Keratinocyte (primary cell): ENCODE results near the gene CTTNBP2. TPM values are rescaled to one million over a fixed set of nuclear protein-coding genes. Genes with fewer than 3 reads are reported as not detected.

Experiments
- DNase-seq: peaks from one replicate; pipeline ENCODE4 v3.0.0-alpha.2; 2011; ENCODE audit warnings: low read depth, missing footprints, low spot score
- FAIRE-seq: peaks from 2 replicates; lab custom pipeline; 2011; peaks lifted over from hg19 to GRCh38; lab: Jason Lieb, UNC
- H2AFZ ChIP-seq: 2 replicates; pipeline ENCODE4 v1.6.0; 2012; ENCODE audit warnings: low read length, control low read depth, inconsistent platforms; ENCODE audit not compliant: control insufficient read depth
- H3K27ac ChIP-seq: 2 replicates; pipeline ENCODE4 v1.5.1; 2011; ENCODE audit warnings: low read length; ENCODE audit not compliant: control insufficient read depth, insufficient read depth
- H3K27me3 ChIP-seq: 3 replicates; pipeline ENCODE4 v1.6.0; 2011; ENCODE audit warnings: low read length; ENCODE audit not compliant: control insufficient read depth, insufficient read depth; ENCODE audit errors: extremely low read depth
- H3K36me3 ChIP-seq, 2 experiments: 2 replicates in 1 of 2; 3 replicates in 1 of 2; pipeline ENCODE4 v1.5.1; 2011; ENCODE audit warnings: low read length in 2 of 2, mild to moderate bottlenecking in 1 of 2; ENCODE audit not compliant: control insufficient read depth in 2 of 2, insufficient read depth in 2 of 2; ENCODE audit errors: extremely low read depth in 1 of 2
- H3K4me1 ChIP-seq: 3 replicates; pipeline ENCODE4 v1.5.1; 2011; ENCODE audit warnings: low read length; ENCODE audit not compliant: control insufficient read depth, insufficient read depth; ENCODE audit errors: extremely low read depth
- H3K4me2 ChIP-seq: 3 replicates; pipeline ENCODE4 v1.6.0; 2011; ENCODE audit warnings: low read depth, low read length; ENCODE audit not compliant: control insufficient read depth, insufficient read depth; ENCODE audit errors: extremely low read depth
- H3K4me3 ChIP-seq, 3 experiments: fragments of 200-600 bp in 1 of 3; sonication (generic) in 1 of 3; 2 replicates in 2 of 3; 3 replicates in 1 of 3; pipeline ENCODE4 v1.5.1; 2011 to 2016; ENCODE audit warnings: low read length in 3 of 3, mild to moderate bottlenecking in 3 of 3, control low read depth in 2 of 3, inconsistent platforms in 1 of 3, low read depth in 1 of 3, mixed read lengths in 1 of 3, mixed run types in 1 of 3, moderate library complexity in 1 of 3; ENCODE audit not compliant: control insufficient read depth in 2 of 3, insufficient read depth in 2 of 3; ENCODE audit errors: extremely low read depth in 1 of 3
- H3K79me2 ChIP-seq: 2 replicates; pipeline ENCODE4 v1.6.0; 2012; ENCODE audit warnings: low read length; ENCODE audit not compliant: control insufficient read depth, insufficient read depth
- H3K9ac ChIP-seq: 3 replicates; pipeline ENCODE4 v1.6.0; 2011; ENCODE audit warnings: low read length; ENCODE audit not compliant: control insufficient read depth, insufficient read depth; ENCODE audit errors: extremely low read depth
- H3K9me1 ChIP-seq: 3 replicates; pipeline ENCODE4 v1.6.0; 2011; ENCODE audit warnings: low read length; ENCODE audit not compliant: control insufficient read depth, insufficient read depth; ENCODE audit errors: extremely low read depth
- H3K9me3 ChIP-seq: 2 replicates; pipeline ENCODE4 v1.5.1; 2012; ENCODE audit warnings: low read depth, low read length; ENCODE audit not compliant: control insufficient read depth
- H4K20me1 ChIP-seq: 3 replicates; pipeline ENCODE4 v1.6.0; 2011; ENCODE audit warnings: low read length; ENCODE audit not compliant: control insufficient read depth, insufficient read depth; ENCODE audit errors: extremely low read depth
- CTCF ChIP-seq, 3 experiments: IDR thresholded peaks in 1 of 3; conservative IDR thresholded peaks in 1 of 3; optimal IDR thresholded peaks in 1 of 3; 2 replicates in 2 of 3; 3 replicates in 1 of 3; pipeline versions ENCODE3 to v1.5.1; 2011; ENCODE audit warnings: low read length in 3 of 3, mild to moderate bottlenecking in 3 of 3, moderate library complexity in 2 of 3, control low read depth in 1 of 3, inconsistent platforms in 1 of 3; ENCODE audit not compliant: insufficient read depth in 2 of 3; ENCODE audit errors: extremely low read depth in 1 of 3
- EZH2 ChIP-seq: IDR thresholded peaks from one replicate; pipeline ENCODE4 v1.6.1; 2012; ENCODE audit warnings: inconsistent platforms, mild to moderate bottlenecking, low read length, moderate library complexity
- dilution Hi-C: fragments of 300-500 bp; cut with MboI; formaldehyde crosslinking; loops from one replicate; pipeline ENCODE4 v1.7.0; 2020; ENCODE audit warnings: low sequenced_read_pairs; ENCODE audit not compliant: extremely low pct_ligation_motif_present
- polyA plus RNA-seq, 5 experiments: library from polyadenylated mRNA; depleted of rRNA in 3 of 5; stranded (reverse) in 3 of 5; stranded (forward) in 1 of 5; unstranded in 1 of 5; fragments of >200 nt; gene quantifications; 1 replicate in 1 of 5; 2 replicates in 3 of 5; 3 replicates in 1 of 5; pipeline versions ENCODE4 v1.2.1 to v1.2.3, GENCODE V29; 2011 to 2012; ENCODE audit warnings: missing spikeins in 2 of 5, low read depth in 1 of 5, low replicate concordance in 1 of 5

The CTTNBP2 gene
- polyA plus RNA-seq, 1 donor (not counting 4 experiments of a cell fraction or from before 2014, with no cell fraction given) = 0.55 TPM

- Histone ChIP-seq H3K4me3 (no peak overlapping the region), H3K4me2 (no peak overlapping the region), H3K27me3 (peaks cover 16% of the 10 kb centered on the region), H4K20me1 (no peaks in the 10 kb centered on the region), H3K4me1 (peaks cover 7% of the 10 kb centered on the region), H3K9me3 (no peaks in the 10 kb centered on the region), H3K36me3 (no peaks in the 10 kb centered on the region), H3K27ac (no peak overlapping the region), H3K79me2 (no peaks in the 10 kb centered on the region), H3K9me1 (no peaks in the 10 kb centered on the region), H2AFZ (no peak overlapping the region), H3K9ac (no peak overlapping the region)
- dilution Hi-C loops = no loop called here
- DNase-seq = no peak
- FAIRE-seq = peak; percentile 5
- TF ChIP-seq CTCF (optimal IDR thresholded peaks at IDR 0.05 in 1 of 3, IDR thresholded peaks at IDR 0.05 in 1 of 3, conservative IDR thresholded peaks at IDR 0.05 in 1 of 3; ENCODE audit: extremely low read depth in 1 of 3, insufficient read depth in 2 of 3, low read length in 3 of 3) = no peak
- TF ChIP-seq EZH2 = no peak
Measured at GRCh38 chr7:117870448-117871130, 2.7 kb downstream of the CTTNBP2 start.

- Histone ChIP-seq H4K20me1 (no peaks in the 10 kb centered on the region), H2AFZ (no peak overlapping the region), H3K36me3 (no peaks in the 10 kb centered on the region), H3K4me1 (peaks cover 7% of the 10 kb centered on the region), H3K9me1 (no peaks in the 10 kb centered on the region), H3K27ac (no peak overlapping the region), H3K4me2 (no peak overlapping the region), H3K27me3 (peaks cover 14% of the 10 kb centered on the region), H3K79me2 (no peaks in the 10 kb centered on the region), H3K4me3 (no peak overlapping the region), H3K9me3 (no peaks in the 10 kb centered on the region), H3K9ac (no peak overlapping the region)
- FAIRE-seq = no peak
- DNase-seq = no peak
- dilution Hi-C loops = no loop called here
- TF ChIP-seq CTCF (optimal IDR thresholded peaks at IDR 0.05 in 1 of 3, IDR thresholded peaks at IDR 0.05 in 1 of 3, conservative IDR thresholded peaks at IDR 0.05 in 1 of 3; ENCODE audit: extremely low read depth in 1 of 3, insufficient read depth in 2 of 3, low read length in 3 of 3) (no peak), EZH2 (no peak)
Measured at GRCh38 chr7:117869374-117869773, 3.9 kb downstream of the CTTNBP2 start.
